Naive thymus-derived CD4-positive, alpha-beta T cell (primary cell): ENCODE data around the gene CHST6. TPM values are rescaled to one million over a fixed set of nuclear protein-coding genes. Genes with fewer than 3 reads are reported as not detected.

Experiments
- ATAC-seq: fragments of 150-1000 bp; cut with Tn5 transposase; 2 replicates; pipeline ENCODE4 v1.10.0; 2021; ENCODE audit warnings: mild to moderate bottlenecking, moderate library complexity
- CTCF ChIA-PET: fragments of 350-600 bp; sonication (Branson Sonifier 250); formaldehyde crosslinking; loops from one replicate; lab custom pipeline; 2021; ENCODE audit warnings: antibody characterized with exemption; lab: Charles Lee
- POLR2A ChIA-PET: fragments of 350-600 bp; sonication (Branson Sonifier 250); formaldehyde crosslinking; loops from one replicate; lab custom pipeline; 2021; ENCODE audit warnings: antibody characterized with exemption, inconsistent platforms; lab: Charles Lee
- DNase-seq, 9 donors: peaks; one replicate each; pipeline versions ENCODE4 v3.0.0 to v3.0.0-alpha.2; 2020 to 2022; ENCODE audit warnings: mixed read lengths in 1 of 9
- H3K27ac ChIP-seq: one replicate; pipeline ENCODE4 v1.7.0; 2013; ENCODE audit warnings: mild to moderate bottlenecking, low read depth, low read length, moderate library complexity
- H3K27me3 ChIP-seq, 2 donors: one replicate each; pipeline ENCODE4 v1.7.0; 2013; ENCODE audit warnings: low read length in 2 of 2, mild to moderate bottlenecking in 2 of 2, moderate library complexity in 2 of 2; ENCODE audit not compliant: control insufficient read depth in 2 of 2, insufficient read depth in 2 of 2
- H3K36me3 ChIP-seq, 3 experiments: 1 replicate in 2 of 3; 2 replicates in 1 of 3; pipeline ENCODE4 v1.7.0; 2013; ENCODE audit warnings: low read length in 3 of 3, mild to moderate bottlenecking in 3 of 3, moderate library complexity in 1 of 3; ENCODE audit not compliant: insufficient read depth in 3 of 3, control insufficient read depth in 2 of 3
- H3K4me1 ChIP-seq, 2 donors: one replicate each; pipeline ENCODE4 v1.7.0; 2013; ENCODE audit warnings: low read length in 2 of 2, mild to moderate bottlenecking in 2 of 2, moderate library complexity in 1 of 2; ENCODE audit not compliant: control insufficient read depth in 2 of 2, insufficient read depth in 2 of 2
- H3K4me3 ChIP-seq: 2 replicates; pipeline ENCODE4 v1.7.0; 2013; ENCODE audit warnings: mild to moderate bottlenecking, low read length
- H3K9me3 ChIP-seq, 3 experiments: 1 replicate in 2 of 3; 2 replicates in 1 of 3; pipeline ENCODE4 v1.7.0; 2013; ENCODE audit warnings: low read length in 3 of 3; ENCODE audit not compliant: control insufficient read depth in 2 of 3
- H3K27ac Mint-ChIP-seq, 9 donors: one replicate each; pipeline ENCODE4 v1.8.0; 2020 to 2022; ENCODE audit warnings: mixed read lengths in 9 of 9, mild to moderate bottlenecking in 8 of 9, moderate library complexity in 5 of 9, inconsistent platforms in 2 of 9
- H3K27me3 Mint-ChIP-seq, 5 donors: one replicate each; pipeline ENCODE4 v1.8.0; 2021 to 2022; ENCODE audit warnings: mixed read lengths in 5 of 5, mild to moderate bottlenecking in 1 of 5
- H3K36me3 Mint-ChIP-seq, 5 donors: one replicate each; pipeline ENCODE4 v1.8.0; 2020 to 2022; ENCODE audit warnings: mixed read lengths in 5 of 5, mild to moderate bottlenecking in 3 of 5, inconsistent platforms in 1 of 5
- H3K4me1 Mint-ChIP-seq, 7 donors: one replicate each; pipeline ENCODE4 v1.8.0; 2020 to 2022; ENCODE audit warnings: mixed read lengths in 7 of 7, mild to moderate bottlenecking in 3 of 7, inconsistent platforms in 1 of 7
- H3K4me3 Mint-ChIP-seq, 10 donors: one replicate each; pipeline ENCODE4 v1.8.0; 2020 to 2022; ENCODE audit warnings: mild to moderate bottlenecking in 10 of 10, mixed read lengths in 10 of 10, moderate library complexity in 6 of 10, inconsistent platforms in 2 of 10
- H3K9me3 Mint-ChIP-seq, 11 donors: one replicate each; pipeline ENCODE4 v1.8.0; 2020 to 2022; ENCODE audit warnings: mixed read lengths in 11 of 11, mild to moderate bottlenecking in 4 of 11, inconsistent platforms in 1 of 11, moderate library complexity in 1 of 11
- intact Hi-C, 2 donors: fragments of 100-400 bp; cut with micrococcal nuclease; formaldehyde crosslinking; loops; one replicate each; pipeline ENCODE4 v1.15.1; 2023
- polyA plus RNA-seq, 2 donors: library from polyadenylated mRNA; unstranded; fragments of 300-500 nt; fragmentation: Illumina TruSeq; gene quantifications; one replicate each; pipeline ENCODE4 v1.2.3, GENCODE V29; 2021
- total RNA-seq, 6 experiments: library from RNA in 5 of 6; stranded (reverse) in 5 of 6; gene quantifications; 1 replicate in 5 of 6; 2 replicates in 1 of 6; pipeline ENCODE4 v1.2.3 and lab custom pipeline; 2021 to 2026

Gene CHST6
- total and polyA plus RNA-seq, 7 experiments from 2014 or later, result 0.05 to 0.14 (median 0.11) TPM; not detected in 4

- DNase-seq (no peak), ATAC-seq (no peak)
- Histone ChIP-seq H3K4me1 (no peaks in the 10 kb centered on the region), H3K27me3 (no peaks in the 10 kb centered on the region), H3K4me3 (no peak overlapping the region), H3K27ac (no peak overlapping the region), H3K9me3 (no peaks in the 10 kb centered on the region), H3K36me3 (no peaks in the 10 kb centered on the region)
- Mint-ChIP-seq H3K27ac (no peak overlapping the region), H3K36me3 (no peaks in the 10 kb centered on the region), H3K9me3 (no peaks in the 10 kb centered on the region), H3K4me3 (no peak overlapping the region), H3K4me1 (peaks cover 0 to 1% (median 0%) of the 10 kb centered on the region in 7 donors), H3K27me3 (peaks cover 0 to 4% (median 0%) of the 10 kb centered on the region in 5 donors)
- intact Hi-C loops, result no loop called here
- ChIA-PET CTCF (no interaction called here), POLR2A (no interaction called here)
Observed at GRCh38 chr16:75535211-75535843, 40.1 kb upstream of the CHST6 start.

- CTCF ChIA-PET, result no interaction called here
- peaks cover 0 to 4% (median 0%) of the 10 kb centered on the region in 5 donors for H3K27me3 Mint-ChIP-seq
- POLR2A ChIA-PET, result no interaction called here
Observed at GRCh38 chr16:75534560-75535205, 39.4 kb upstream of the CHST6 start.

GRCh38 chr16:75532791-75533190 lies 37.5 kb upstream of the CHST6 start:
- H3K4me3 ChIP-seq, result no peak overlapping the region
- DNase-seq (no peak), ATAC-seq (no peak)
- ChIA-PET CTCF (no interaction called here), POLR2A (no interaction called here)
- intact Hi-C loops, result no loop called here
- Mint-ChIP-seq H3K4me1 (no peaks in the 10 kb centered on the region), H3K4me3 (no peak overlapping the region), H3K9me3 (peaks cover 0 to 2% (median 0%) of the 10 kb centered on the region in 11 donors), H3K36me3 (no peaks in the 10 kb centered on the region), H3K27ac (no peak overlapping the region), H3K27me3 (peaks cover 0 to 4% (median 0%) of the 10 kb centered on the region in 5 donors)
- H3K27ac ChIP-seq, result no peak overlapping the region
- H3K27me3 ChIP-seq, result no peaks in the 10 kb centered on the region
- no peaks in the 10 kb centered on the region for H3K36me3 ChIP-seq
- H3K9me3 ChIP-seq, result no peaks in the 10 kb centered on the region
- no peaks in the 10 kb centered on the region for H3K4me1 ChIP-seq

More at GRCh38 chr16:75534560-75535205, 39.4 kb upstream of the CHST6 start:
- no peak for ATAC-seq
- intact Hi-C loops, result no loop called here
- no peaks in the 10 kb centered on the region for H3K27me3 ChIP-seq
- no peak overlapping the region for H3K27ac Mint-ChIP-seq
- H3K9me3 ChIP-seq, result no peaks in the 10 kb centered on the region
- H3K4me1 ChIP-seq, result no peaks in the 10 kb centered on the region
- no peak overlapping the region for H3K4me3 ChIP-seq
- DNase-seq, result no peak
- H3K4me1 Mint-ChIP-seq, result no peaks in the 10 kb centered on the region
- no peaks in the 10 kb centered on the region for H3K36me3 ChIP-seq
- no peaks in the 10 kb centered on the region for H3K9me3 Mint-ChIP-seq
- H3K4me3 Mint-ChIP-seq, result no peak overlapping the region
- no peaks in the 10 kb centered on the region for H3K36me3 Mint-ChIP-seq
- no peak overlapping the region for H3K27ac ChIP-seq

GRCh38 chr16:75532142-75532765 lies 37.0 kb upstream of the CHST6 start:
- H3K27me3 ChIP-seq, result no peaks in the 10 kb centered on the region
- Mint-ChIP-seq H3K27ac (no peak overlapping the region), H3K9me3 (peaks cover 0 to 2% (median 0%) of the 10 kb centered on the region in 11 donors), H3K4me3 (no peak overlapping the region), H3K4me1 (no peaks in the 10 kb centered on the region), H3K27me3 (peaks cover 0 to 4% (median 0%) of the 10 kb centered on the region in 5 donors), H3K36me3 (no peaks in the 10 kb centered on the region)
- no peak for DNase-seq
- no peaks in the 10 kb centered on the region for H3K36me3 ChIP-seq
- CTCF ChIA-PET, result no interaction called here
- no peak overlapping the region for H3K4me3 ChIP-seq
- H3K9me3 ChIP-seq, result no peaks in the 10 kb centered on the region
- H3K27ac ChIP-seq, result no peak overlapping the region
- ATAC-seq, result no peak
- H3K4me1 ChIP-seq, result no peaks in the 10 kb centered on the region
- intact Hi-C loops, result no loop called here
- POLR2A ChIA-PET, result no interaction called here

- Histone ChIP-seq H3K36me3 (no peaks in the 10 kb centered on the region), H3K4me3 (no peak overlapping the region), H3K4me1 (no peaks in the 10 kb centered on the region), H3K27ac (no peak overlapping the region), H3K27me3 (no peaks in the 10 kb centered on the region), H3K9me3 (no peaks in the 10 kb centered on the region)
- Mint-ChIP-seq H3K4me1 (no peaks in the 10 kb centered on the region), H3K27me3 (peaks cover 0 to 4% (median 0%) of the 10 kb centered on the region in 5 donors), H3K9me3 (peaks cover 0 to 2% (median 0%) of the 10 kb centered on the region in 11 donors), H3K27ac (no peak overlapping the region), H3K4me3 (no peak overlapping the region), H3K36me3 (no peaks in the 10 kb centered on the region)
- ATAC-seq, result no peak
- CTCF ChIA-PET, result no interaction called here
- DNase-seq, result no peak
- intact Hi-C loops, result no loop called here
- POLR2A ChIA-PET, result no interaction called here
Observed at GRCh38 chr16:75529959-75530358, 34.7 kb upstream of the CHST6 start.

- CTCF ChIA-PET, result interaction anchor here (0.6 kb wide), 1 partner anchor 58 kb away, joined by 3 read pairs; no protein-coding TSS in a partner anchor
Observed at GRCh38 chr16:75529056-75529905, 34.0 kb upstream of the CHST6 start.

More at GRCh38 chr16:75529056-75529905, 34.0 kb upstream of the CHST6 start:
- H3K4me3 ChIP-seq, result no peak overlapping the region
- no peaks in the 10 kb centered on the region for H3K4me1 Mint-ChIP-seq
- ATAC-seq (no peak), DNase-seq (no peak)
- no peaks in the 10 kb centered on the region for H3K9me3 ChIP-seq
- H3K36me3 Mint-ChIP-seq, result no peaks in the 10 kb centered on the region
- H3K4me3 Mint-ChIP-seq, result no peak overlapping the region
- H3K27me3 ChIP-seq, result no peaks in the 10 kb centered on the region
- H3K27ac Mint-ChIP-seq, result no peak overlapping the region
- H3K9me3 Mint-ChIP-seq, result peaks cover 0 to 2% (median 0%) of the 10 kb centered on the region in 11 donors
- no peaks in the 10 kb centered on the region for H3K36me3 ChIP-seq
- peaks cover 0 to 4% (median 0%) of the 10 kb centered on the region in 5 donors for H3K27me3 Mint-ChIP-seq
- H3K27ac ChIP-seq, result no peak overlapping the region
- intact Hi-C loops, result no loop called here
- POLR2A ChIA-PET, result interaction anchor here (0.5 kb wide), 1 partner anchor 215 kb away, joined by 4 read pairs; no protein-coding TSS in a partner anchor
- H3K4me1 ChIP-seq, result no peaks in the 10 kb centered on the region
